Vagina (tissue), 2 donors: Measurements from ENCODE around the gene SLC46A3. TPM values are rescaled to one million over a fixed set of nuclear protein-coding genes. Genes with fewer than 3 reads are reported as not detected.
A peak's percentile ranks its signal among the peaks of the same experiment; 100 is the strongest.

Experiments used
- DNase-seq, 2 donors: peaks; one replicate each; pipeline ENCODE4 v3.0.0-alpha.2; 2017; ENCODE audit errors: extremely low spot score in 2 of 2
- H3K27ac ChIP-seq: fragments of 200-600 bp; sonication (generic); one replicate; pipeline ENCODE4 v1.5.1; 2019
- H3K27me3 ChIP-seq: fragments of 200-600 bp; sonication (generic); one replicate; pipeline ENCODE4 v1.5.1; 2019
- H3K36me3 ChIP-seq, 2 donors: fragments of 200-600 bp; sonication (generic); one replicate each; pipeline ENCODE4 v1.5.1; 2017 to 2019
- H3K4me1 ChIP-seq: fragments of 200-600 bp; sonication (generic); one replicate; pipeline ENCODE4 v1.5.1; 2019
- H3K4me3 ChIP-seq, 2 donors: fragments of 200-600 bp; sonication (generic); 1 replicate in 1 of 2; 2 replicates in 1 of 2; pipeline ENCODE4 v1.5.1; 2016 to 2019
- H3K9me3 ChIP-seq: fragments of 200-600 bp; sonication (generic); one replicate; pipeline ENCODE4 v1.5.1; 2019
- CTCF ChIP-seq, 3 experiments: fragments of 450-650 bp in 2 of 3; fragments of 200-600 bp in 1 of 3; sonication (generic) in 1 of 3; IDR thresholded peaks; one replicate each; pipeline ENCODE4 v1.5.1; 2017 to 2019; ENCODE audit warnings: antibody characterized with exemption in 3 of 3, mild to moderate bottlenecking in 2 of 3, moderate library complexity in 2 of 3
- POLR2A ChIP-seq, 2 donors: fragments of 450-650 bp; IDR thresholded peaks; one replicate each; pipeline ENCODE4 v1.6.1; 2017; ENCODE audit warnings: antibody characterized with exemption in 2 of 2, mild to moderate bottlenecking in 2 of 2, moderate library complexity in 2 of 2
- POLR2AphosphoS5 ChIP-seq, 2 donors: sonication (generic); formaldehyde crosslinking; IDR thresholded peaks; one replicate each; pipeline ENCODE4 v1.9.0; 2017; ENCODE audit warnings: antibody characterized with exemption in 2 of 2, mild to moderate bottlenecking in 2 of 2, low read depth in 1 of 2; ENCODE audit not compliant: insufficient read depth in 1 of 2
- intact Hi-C: fragments of 100-400 bp; cut with DNase I; formaldehyde crosslinking; loops from one replicate; pipeline ENCODE4 v1.15.1; 2023
- total RNA-seq: library from RNA; depleted of rRNA; stranded (reverse); fragments of >200 nt; gene quantifications from one replicate; pipeline ENCODE4 v1.2.3, GENCODE V29; 2016

Gene SLC46A3
- total RNA-seq, 1 donor from 2014 or later, result 5.2 TPM

- DNase-seq, result no peak
- Histone ChIP-seq H3K27ac (no peak overlapping the region), H3K4me1 (no peaks in the 10 kb centered on the region), H3K27me3 (no peaks in the 10 kb centered on the region), H3K4me3 (no peak overlapping the region), H3K9me3 (no peaks in the 10 kb centered on the region), H3K36me3 (peaks cover 4 to 39% of the 10 kb centered on the region in 2 donors)
- TF ChIP-seq CTCF (IDR thresholded peaks at IDR 0.05) (no peak), POLR2A (IDR thresholded peaks at IDR 0.05) (no peak), POLR2AphosphoS5 (IDR thresholded peaks at IDR 0.05; ENCODE audit: insufficient read depth in 1 of 2, low read depth in 1 of 2) (no peak)
- intact Hi-C loops, result no loop called here
Measured at GRCh38 chr13:28679628-28680027, 39.1 kb downstream of the SLC46A3 start.

- no peaks in the 10 kb centered on the region for H3K9me3 ChIP-seq
- DNase-seq, result no peak
- no peak for TF ChIP-seq POLR2AphosphoS5 (IDR thresholded peaks at IDR 0.05; ENCODE audit: insufficient read depth in 1 of 2, low read depth in 1 of 2)
- no peak for TF ChIP-seq POLR2A (IDR thresholded peaks at IDR 0.05)
- no peak for TF ChIP-seq CTCF (IDR thresholded peaks at IDR 0.05)
- intact Hi-C loops, result no loop called here
- H3K4me3 ChIP-seq, result no peak overlapping the region
- H3K4me1 ChIP-seq, result no peaks in the 10 kb centered on the region
- H3K36me3 ChIP-seq, result peaks cover 4 to 47% of the 10 kb centered on the region in 2 donors
- H3K27ac ChIP-seq, result no peak overlapping the region
- H3K27me3 ChIP-seq, result no peaks in the 10 kb centered on the region
Measured at GRCh38 chr13:28678809-28679208, 40.0 kb downstream of the SLC46A3 start.

- no peak for TF ChIP-seq CTCF (IDR thresholded peaks at IDR 0.05)
- no peak for TF ChIP-seq POLR2A (IDR thresholded peaks at IDR 0.05)
- no peak for TF ChIP-seq POLR2AphosphoS5 (IDR thresholded peaks at IDR 0.05; ENCODE audit: insufficient read depth in 1 of 2, low read depth in 1 of 2)
- H3K9me3 ChIP-seq, result no peaks in the 10 kb centered on the region
- no peak overlapping the region for H3K4me3 ChIP-seq
- no peak for DNase-seq
- no peak overlapping the region for H3K27ac ChIP-seq
- intact Hi-C loops, result no loop called here
- H3K4me1 ChIP-seq, result no peaks in the 10 kb centered on the region
- no peaks in the 10 kb centered on the region for H3K27me3 ChIP-seq
- peaks cover 0 to 99% of the 10 kb centered on the region in 2 donors for H3K36me3 ChIP-seq
Measured at GRCh38 chr13:28671126-28671792, 47.5 kb downstream of the SLC46A3 start.

- H3K36me3 ChIP-seq, result peaks cover 0 to 96% of the 10 kb centered on the region in 2 donors
- no peak overlapping the region for H3K4me3 ChIP-seq
- H3K27ac ChIP-seq, result no peak overlapping the region
- no peaks in the 10 kb centered on the region for H3K9me3 ChIP-seq
- H3K4me1 ChIP-seq, result peaks cover 2% of the 10 kb centered on the region
- DNase-seq, result no peak
- intact Hi-C loops, result no loop called here
- no peaks in the 10 kb centered on the region for H3K27me3 ChIP-seq
- TF ChIP-seq CTCF (IDR thresholded peaks at IDR 0.05), result no peak
- TF ChIP-seq POLR2AphosphoS5 (IDR thresholded peaks at IDR 0.05; ENCODE audit: insufficient read depth in 1 of 2, low read depth in 1 of 2), result no peak
- no peak for TF ChIP-seq POLR2A (IDR thresholded peaks at IDR 0.05)
Measured at GRCh38 chr13:28666897-28667488, 51.8 kb downstream of the SLC46A3 start.

GRCh38 chr13:28659621-28659970 is 59.2 kb downstream of the SLC46A3 start:
- intact Hi-C loops, result no loop called here
- no peaks in the 10 kb centered on the region for H3K27me3 ChIP-seq
- H3K4me1 ChIP-seq, result peaks cover 59% of the 10 kb centered on the region
- no peaks in the 10 kb centered on the region for H3K9me3 ChIP-seq
- H3K36me3 ChIP-seq, result peaks cover 0 to 23% of the 10 kb centered on the region in 2 donors
- TF ChIP-seq POLR2AphosphoS5 (IDR thresholded peaks at IDR 0.05; ENCODE audit: insufficient read depth in 1 of 2, low read depth in 1 of 2), result no peak
- H3K27ac ChIP-seq, result peak overlapping the region; percentile 93
- DNase-seq, result no peak
- peak overlapping the region; percentile 89 to 98 for H3K4me3 ChIP-seq
